Adrenal gland (tissue), 5 donors: ENCODE results near the gene VPREB1.

Source experiments
- POLR2A ChIP-seq, 2 donors: fragments of 450-650 bp; IDR thresholded peaks; one replicate each; pipeline ENCODE4 v1.6.1; 2017; ENCODE audit warnings: antibody characterized with exemption in 2 of 2, mild to moderate bottlenecking in 2 of 2, moderate library complexity in 1 of 2
- TF ChIP-seq, protein P1 (sequence below), 6 experiments: fragments of 450-650 bp in 4 of 6; fragments of 200-600 bp in 2 of 6; sonication (generic) in 1 of 6; IDR thresholded peaks; 1 replicate in 5 of 6; 2 replicates in 1 of 6; pipeline versions ENCODE4 v1.5.1 to v1.8.0; 2016 to 2021; ENCODE audit warnings: antibody characterized with exemption in 6 of 6, mild to moderate bottlenecking in 2 of 6, moderate library complexity in 1 of 6
- donor health status: DM: no; HTN: no; CAD: no.

DNA sequence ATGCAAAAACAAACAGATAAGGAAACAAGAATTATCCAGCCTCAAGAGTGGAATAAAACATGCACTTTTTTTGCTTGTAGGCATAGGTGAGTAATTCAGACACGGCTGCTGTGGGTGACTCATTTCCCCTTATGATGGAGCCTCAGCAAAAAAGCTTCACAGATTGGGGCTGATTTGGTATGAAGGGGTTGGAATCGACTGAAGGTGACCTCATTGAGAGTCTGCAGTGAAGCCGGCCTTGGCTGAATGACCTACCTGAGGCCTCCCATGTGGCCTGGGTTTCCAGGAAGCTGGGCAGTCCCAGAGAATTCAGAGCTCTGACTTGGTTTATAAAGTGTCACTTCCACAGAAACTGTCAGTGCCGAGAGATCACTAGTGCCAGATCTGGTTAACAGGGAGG lies 34.2 kb upstream of the VPREB1 start:
- TF ChIP-seq, protein P1, sequence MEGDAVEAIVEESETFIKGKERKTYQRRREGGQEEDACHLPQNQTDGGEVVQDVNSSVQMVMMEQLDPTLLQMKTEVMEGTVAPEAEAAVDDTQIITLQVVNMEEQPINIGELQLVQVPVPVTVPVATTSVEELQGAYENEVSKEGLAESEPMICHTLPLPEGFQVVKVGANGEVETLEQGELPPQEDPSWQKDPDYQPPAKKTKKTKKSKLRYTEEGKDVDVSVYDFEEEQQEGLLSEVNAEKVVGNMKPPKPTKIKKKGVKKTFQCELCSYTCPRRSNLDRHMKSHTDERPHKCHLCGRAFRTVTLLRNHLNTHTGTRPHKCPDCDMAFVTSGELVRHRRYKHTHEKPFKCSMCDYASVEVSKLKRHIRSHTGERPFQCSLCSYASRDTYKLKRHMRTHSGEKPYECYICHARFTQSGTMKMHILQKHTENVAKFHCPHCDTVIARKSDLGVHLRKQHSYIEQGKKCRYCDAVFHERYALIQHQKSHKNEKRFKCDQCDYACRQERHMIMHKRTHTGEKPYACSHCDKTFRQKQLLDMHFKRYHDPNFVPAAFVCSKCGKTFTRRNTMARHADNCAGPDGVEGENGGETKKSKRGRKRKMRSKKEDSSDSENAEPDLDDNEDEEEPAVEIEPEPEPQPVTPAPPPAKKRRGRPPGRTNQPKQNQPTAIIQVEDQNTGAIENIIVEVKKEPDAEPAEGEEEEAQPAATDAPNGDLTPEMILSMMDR (IDR thresholded peaks at IDR 0.05) = no peak
- TF ChIP-seq POLR2A (IDR thresholded peaks at IDR 0.05) = no peak
